ENCODE results near the gene TWSG1.

DNA sequence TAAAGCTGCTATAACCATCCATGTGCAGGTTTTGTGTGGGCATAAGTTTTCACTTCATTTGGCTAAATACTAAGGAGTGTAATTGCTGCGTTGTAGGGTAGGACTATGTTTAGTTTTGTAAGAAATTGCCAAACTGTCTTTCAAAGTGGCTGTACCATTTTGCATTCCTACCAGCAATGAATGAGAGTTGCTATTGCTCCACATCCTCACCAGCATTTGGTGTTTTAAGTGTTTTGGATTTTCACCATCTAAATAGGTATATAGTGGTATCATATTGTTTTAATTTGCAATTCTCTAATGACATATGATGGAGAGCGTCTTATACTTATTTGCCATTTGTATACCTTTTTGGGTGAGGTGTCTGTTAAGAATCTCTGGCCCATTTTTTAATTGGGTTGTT is 12.2 kb downstream of the TWSG1 start:
- TF ChIP-seq, protein P1, sequence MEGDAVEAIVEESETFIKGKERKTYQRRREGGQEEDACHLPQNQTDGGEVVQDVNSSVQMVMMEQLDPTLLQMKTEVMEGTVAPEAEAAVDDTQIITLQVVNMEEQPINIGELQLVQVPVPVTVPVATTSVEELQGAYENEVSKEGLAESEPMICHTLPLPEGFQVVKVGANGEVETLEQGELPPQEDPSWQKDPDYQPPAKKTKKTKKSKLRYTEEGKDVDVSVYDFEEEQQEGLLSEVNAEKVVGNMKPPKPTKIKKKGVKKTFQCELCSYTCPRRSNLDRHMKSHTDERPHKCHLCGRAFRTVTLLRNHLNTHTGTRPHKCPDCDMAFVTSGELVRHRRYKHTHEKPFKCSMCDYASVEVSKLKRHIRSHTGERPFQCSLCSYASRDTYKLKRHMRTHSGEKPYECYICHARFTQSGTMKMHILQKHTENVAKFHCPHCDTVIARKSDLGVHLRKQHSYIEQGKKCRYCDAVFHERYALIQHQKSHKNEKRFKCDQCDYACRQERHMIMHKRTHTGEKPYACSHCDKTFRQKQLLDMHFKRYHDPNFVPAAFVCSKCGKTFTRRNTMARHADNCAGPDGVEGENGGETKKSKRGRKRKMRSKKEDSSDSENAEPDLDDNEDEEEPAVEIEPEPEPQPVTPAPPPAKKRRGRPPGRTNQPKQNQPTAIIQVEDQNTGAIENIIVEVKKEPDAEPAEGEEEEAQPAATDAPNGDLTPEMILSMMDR (IDR thresholded peaks at IDR 0.05) = no peak
- no peak for TF ChIP-seq POLR2A (IDR thresholded peaks at IDR 0.05)
- no peak for TF ChIP-seq EP300 (IDR thresholded peaks at IDR 0.05)
